NCI-H1092 (cell line): ENCODE data around the gene TSPO.
"Not testable (repeated sequence)": the region's sequence is repeated elsewhere in the genome, so short reads cannot be mapped to it uniquely, and the experiment has no call there.

Source experiments
- DNase-seq: peaks from one replicate; lab custom pipeline; 2025; lab: John Stamatoyannopoulos, UW

The TSPO gene

DNA sequence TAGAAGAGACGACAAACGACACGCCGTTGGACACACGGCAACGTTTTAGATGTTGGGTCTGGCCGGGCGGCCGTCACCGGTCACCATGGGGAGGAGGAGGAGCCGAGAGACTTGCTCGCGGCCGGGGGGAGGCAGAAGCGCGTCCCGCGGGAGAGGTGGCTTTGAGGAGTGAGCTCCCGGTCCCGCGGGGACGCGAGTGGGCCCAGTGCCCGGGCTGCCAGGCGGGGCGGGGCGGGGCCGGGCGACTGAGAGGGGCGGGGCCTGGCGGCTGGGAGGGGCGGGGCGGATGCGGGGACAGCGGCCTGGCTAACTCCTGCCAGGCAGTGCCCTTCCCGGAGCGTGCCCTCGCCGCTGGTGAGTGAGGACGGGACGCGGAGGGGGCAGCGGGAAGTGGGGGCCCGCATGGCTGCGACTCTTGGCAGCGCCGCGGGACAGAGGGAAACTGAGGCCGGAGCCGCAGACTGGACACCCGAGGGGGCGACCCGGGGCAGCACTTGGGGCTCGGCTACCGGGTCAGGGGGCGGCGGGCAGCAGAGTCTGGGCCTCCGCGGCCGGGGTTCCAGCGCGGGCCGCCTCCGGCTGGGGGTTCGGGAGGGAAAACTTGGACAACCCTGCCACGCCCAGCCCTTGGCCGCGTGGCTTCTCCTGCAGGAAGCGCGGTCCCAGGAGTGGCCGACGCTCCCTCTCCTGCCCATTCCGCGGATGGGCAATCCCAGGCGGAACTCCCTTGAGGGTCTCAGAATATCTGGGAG is at the start of gene TSPO:
Gene TSPO, plus strand, starts transcription at position 309 of the 752 bp plus-strand sequence. CDS start 7,680 bp downstream, outside the sequence.
- no peak for DNase-seq

DNA sequence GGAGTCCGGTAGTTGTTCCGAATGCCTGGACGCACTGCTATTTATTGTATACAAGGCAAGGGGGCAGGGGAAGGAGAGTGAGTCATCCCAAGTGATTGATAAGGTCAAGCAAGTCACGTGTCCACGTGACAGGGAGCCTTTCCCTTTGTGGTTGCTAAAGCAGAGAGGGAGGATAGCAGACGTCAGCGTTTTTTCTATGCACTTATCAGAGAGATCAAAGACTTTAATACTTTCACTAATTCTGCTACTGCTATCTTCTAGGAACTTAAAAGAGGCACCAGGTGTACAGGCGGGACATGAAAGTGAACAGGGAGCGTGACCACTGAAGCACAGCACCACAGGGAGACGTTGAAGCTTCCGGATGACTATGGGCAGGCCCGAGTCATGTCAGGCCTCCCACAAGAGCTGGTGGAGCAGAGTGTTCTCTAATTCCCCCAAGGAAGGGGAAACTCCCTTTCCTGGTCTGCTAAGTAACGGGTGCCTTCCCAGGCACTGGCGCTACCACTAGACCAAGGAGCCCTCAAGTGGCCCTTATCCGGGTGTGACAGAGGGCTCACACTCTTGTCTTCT is 47.2 kb upstream of the TSPO start:
- not testable (repeated sequence) for DNase-seq

DNA sequence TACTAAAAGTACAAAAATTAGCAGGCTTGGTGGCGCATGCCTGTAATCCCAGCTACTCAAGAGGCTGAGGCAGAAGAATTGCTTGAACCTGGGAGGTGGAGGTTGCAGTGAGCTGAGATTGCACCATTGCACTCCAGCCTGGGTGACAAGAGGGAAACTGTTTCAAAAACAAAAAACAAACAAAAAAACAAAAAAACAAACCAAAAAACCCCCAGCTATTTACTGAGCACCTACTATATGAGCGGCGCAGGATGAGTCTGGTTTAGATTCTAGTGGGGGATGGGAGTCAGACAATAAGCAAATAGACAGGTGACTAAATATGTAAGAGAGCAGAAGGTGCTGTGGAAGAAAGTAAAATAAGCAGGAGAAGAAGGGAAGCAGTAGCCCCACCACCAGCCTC is 46.4 kb upstream of the TSPO start:
- not testable (repeated sequence) for DNase-seq

DNA sequence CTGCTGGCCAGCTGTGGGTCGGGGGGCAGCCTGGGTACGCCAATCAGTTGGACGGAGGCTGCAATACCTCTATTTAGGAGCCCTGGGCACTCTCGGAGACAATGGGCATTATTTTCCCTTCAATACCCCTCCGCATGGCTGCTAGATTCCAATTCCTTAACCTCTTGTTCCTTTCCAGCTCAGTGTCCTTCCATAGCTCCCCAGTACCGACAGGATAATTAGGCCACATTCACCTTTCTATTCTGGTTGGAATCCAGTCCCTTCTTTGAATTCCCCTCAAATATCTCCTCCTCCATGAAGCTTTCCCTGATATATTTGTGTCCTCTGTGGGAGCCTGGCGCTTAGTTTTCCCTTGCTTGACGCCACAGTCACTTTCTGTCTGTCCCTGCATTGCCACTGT is 45.1 kb upstream of the TSPO start:
- no peak for DNase-seq

DNA sequence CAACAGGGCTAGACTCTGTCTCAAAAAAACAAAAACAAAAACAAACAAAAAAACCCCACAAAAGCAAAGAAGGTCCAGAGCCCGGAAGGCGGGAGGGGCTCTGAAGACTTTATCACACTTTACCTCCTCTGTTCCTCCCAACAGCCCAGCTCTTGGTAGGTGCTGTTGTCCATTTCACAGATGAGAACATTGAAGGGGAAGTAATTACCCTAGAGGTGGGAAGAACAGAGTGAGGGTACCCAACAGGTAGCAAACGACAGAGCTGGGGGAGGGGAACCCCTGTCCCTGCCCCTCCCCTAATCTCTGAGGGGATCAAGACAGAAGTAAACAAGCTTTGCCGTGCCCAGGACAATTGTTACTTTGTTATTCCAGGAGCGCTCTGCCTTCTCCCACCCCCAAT is 41.8 kb upstream of the TSPO start:
- no peak for DNase-seq

DNA sequence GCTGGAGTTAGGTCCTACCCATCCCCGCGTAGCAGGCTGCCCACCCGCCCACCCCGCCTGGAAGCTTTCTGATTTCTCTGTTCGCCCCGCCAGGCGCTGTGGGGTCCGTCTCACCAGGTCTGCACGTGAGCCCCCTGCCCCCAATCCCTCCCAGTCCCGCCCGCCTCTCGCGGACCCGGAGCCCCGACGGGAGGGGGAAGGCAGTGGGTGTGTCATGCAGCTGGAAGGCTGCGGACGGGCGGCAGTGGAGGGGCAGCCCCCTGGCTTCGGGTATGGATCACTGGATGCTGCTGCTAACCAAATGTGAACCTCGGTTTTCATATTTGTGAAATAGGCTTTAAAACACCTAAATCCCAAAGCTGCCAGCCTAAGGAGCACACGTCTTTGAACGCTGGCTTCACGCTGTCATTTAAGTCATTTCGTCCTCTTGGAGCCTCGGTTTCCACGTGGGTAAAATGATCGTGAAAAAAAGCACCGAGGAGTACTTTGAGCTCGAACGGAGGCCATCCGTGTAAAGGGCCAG is 41.4 kb upstream of the TSPO start:
- DNase-seq, result no peak

DNA sequence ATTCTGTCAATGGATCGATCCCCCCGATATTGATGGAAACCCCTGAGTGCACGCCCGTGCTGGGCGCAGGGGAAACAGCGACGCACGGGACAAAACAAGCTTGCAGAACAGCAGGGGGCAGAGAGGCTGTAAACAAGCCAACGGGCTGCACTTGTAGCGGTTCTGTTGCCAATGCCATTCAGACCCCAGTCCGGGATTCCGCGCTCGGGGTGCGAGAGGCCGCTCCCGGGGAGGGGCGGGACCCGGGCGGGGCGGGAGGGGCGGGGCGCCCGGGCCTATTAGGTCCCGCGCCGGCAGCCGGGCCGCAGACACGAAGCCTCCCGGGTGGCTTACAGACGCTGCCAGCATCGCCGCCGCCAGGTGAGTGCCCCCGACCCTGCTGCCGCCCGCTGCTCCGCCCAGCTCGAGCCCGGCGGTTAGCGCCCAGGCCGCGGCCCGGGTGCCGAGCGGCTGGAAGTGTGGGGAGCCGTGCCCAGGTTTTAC is 40.9 kb upstream of the TSPO start, which contains the start of gene BIK:
Gene BIK, plus strand, starts transcription at position 307 of the 483 bp plus-strand sequence. CDS start 13,273 bp downstream, outside the sequence.
- no peak for DNase-seq

DNA sequence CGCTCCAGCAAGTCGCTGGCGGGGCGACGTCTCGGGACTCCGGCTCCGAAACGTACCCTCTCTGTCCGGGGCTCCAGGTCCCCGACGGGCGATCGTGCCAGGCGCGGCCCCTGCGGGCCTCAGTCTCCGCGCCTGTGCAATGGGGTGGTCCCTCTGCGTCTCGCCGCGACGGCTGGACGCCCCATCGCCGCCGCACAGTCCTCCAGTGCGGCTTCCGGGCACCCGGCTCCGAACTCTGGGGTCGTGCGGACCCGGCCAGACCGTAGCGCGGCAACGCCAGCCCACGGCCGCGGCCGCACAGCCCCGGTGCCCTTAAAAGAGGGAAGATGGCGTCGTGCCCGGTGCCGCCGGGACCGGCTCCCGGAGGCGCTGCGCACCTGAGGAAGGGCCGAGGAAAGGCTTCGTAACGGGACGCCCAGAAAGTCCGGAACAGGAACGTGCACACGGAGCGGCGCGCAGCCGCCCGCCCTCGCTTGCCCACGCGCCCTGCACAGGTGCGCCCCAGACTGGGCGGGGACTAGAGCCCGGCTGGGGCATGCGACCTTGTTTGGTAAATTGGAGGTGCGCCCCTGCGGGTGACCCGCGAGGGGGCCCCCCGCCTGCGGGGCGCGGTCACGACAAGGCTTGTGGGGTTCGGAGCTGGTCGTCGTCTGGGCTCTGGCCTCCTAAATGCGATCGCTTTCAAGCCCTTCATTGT is 40.3 kb upstream of the TSPO start:
- no peak for DNase-seq

DNA sequence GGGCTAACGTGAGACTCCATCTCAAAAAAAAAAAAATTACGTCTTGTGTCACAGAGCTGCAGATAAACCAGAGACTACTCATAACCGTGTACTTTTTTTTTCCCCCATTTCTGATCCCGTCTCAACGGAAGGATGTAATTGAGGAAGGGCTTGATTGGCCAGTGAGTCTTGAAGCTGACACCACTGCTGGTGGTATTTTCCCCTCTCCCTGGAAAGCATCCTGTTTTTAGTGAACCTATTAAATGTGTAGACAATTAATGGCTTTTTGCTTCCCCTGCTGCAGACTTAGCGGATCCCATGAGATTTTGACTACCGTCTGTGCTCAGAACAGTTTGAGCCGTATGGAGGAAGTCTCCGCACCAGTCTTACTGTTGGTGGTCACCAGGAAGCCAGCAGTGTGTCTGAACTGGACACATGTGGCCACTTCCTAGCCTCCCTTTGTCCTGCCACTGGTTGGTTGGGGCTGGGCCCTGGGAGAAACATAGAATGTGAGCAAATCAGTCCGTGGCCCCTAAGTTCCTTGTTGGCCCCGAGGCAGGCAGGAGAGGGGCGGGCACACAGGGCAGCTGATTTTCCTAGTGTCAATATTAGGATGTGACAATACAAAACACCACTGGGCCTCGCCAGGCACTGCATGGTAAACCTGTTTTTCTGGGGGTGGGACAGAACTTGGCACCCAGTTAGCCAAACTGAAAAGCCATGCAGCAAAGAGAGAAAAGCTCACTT is 37.7 kb upstream of the TSPO start:
- no peak for DNase-seq

DNA sequence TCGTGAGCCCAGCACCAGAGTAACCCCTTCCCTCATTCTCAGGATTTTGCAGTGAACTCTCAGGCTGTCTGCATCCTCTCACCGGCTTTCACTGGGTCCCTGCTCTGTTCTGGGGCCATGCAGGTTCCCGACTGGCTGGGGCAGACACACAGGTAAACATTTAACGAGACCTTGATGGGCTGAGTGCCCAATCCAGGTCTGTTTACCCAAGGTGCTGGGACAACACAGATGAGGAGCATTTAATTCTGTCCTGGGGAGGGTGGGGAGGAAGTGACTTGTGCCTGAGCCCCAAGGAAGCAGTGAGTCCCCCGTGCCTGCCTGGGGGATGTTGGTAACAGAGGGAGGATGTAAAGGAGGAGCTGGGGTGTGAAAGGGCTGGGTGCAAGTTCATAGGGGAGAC is 36.4 kb upstream of the TSPO start:
- no peak for DNase-seq

DNA sequence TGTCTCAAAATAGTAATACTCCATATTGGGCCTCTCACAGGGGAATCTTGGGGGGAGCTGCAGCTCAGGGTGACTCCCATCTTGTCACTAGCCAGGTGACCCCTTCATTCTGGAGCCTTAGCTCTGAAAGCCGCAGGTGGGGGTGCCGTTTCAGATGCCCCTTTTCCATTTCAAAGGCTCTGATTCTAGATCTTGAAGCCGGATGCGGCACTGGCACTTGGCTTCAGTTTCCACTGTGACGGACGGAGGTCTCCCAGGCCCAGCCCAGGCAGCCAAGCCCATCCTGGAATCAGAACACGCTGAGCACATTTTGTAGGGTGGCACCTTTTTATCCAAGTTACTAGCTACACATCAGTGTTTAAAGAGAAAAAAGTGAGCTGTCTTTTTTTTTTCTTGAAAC is 34.4 kb upstream of the TSPO start:
- no peak for DNase-seq

DNA sequence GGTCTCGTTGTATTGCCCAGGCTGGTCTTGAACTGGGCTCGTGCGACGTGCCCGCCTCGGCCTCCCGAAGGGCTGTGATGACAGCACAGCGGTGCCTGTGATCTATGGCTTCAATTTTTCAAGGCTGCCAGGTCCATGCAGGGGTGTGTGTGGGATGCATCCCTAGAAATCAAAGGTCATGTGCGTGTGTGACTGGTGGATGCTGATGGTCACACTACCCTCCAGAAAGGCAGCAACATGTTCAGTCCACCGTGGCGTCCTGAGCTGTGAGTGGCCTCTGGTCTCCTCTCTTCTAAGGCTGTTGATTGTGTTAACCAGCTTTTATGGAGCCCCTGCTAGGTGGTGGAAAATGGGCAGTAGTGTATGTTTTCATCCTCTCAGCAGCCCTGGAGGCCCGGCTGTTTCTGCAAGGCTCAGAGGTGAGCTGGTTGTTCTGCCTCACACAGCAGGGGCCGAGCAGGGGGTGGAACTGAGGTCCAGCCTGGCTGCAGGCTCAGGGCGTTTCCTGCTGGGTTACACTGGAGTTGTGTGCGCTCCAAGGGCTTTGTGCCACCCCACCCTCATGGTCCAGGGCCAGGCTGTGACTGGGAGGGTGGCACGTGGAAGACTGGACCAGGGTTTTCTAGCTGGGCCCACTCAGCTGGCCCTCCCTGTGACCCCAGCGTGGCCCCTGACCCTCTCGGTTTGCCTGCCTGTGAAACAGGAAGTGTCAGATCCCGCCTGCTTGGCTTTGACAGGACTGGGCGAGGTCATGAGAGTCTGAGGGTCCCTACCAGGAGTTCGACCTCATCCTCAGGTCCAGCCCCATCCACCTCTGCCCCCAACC is 33.1 kb upstream of the TSPO start:
- no peak for DNase-seq

DNA sequence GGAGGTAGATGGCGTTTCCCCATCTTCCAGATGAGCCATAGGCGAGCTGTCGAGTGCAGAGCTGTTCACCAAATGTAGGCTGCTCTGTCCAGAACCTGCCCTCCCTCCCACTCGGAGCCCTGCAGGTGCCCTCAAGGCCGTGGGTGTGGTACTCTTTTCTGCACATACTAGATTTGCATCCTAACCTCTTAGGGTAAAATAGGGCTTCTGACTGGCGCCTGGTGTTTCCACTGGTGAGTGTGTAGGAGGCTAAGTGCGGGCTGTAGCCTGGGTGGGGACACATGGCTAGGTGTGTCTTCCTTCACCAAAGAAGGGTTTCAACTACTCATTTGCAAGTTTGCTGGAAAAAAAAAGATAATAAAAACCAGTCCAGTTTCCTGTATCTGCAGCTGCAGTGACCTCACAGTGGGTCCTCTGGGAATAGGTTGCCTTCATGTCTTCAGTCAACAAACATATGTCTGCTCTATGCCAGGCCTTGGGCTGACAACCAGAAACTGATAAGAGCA is 32.4 kb upstream of the TSPO start:
- no peak for DNase-seq

DNA sequence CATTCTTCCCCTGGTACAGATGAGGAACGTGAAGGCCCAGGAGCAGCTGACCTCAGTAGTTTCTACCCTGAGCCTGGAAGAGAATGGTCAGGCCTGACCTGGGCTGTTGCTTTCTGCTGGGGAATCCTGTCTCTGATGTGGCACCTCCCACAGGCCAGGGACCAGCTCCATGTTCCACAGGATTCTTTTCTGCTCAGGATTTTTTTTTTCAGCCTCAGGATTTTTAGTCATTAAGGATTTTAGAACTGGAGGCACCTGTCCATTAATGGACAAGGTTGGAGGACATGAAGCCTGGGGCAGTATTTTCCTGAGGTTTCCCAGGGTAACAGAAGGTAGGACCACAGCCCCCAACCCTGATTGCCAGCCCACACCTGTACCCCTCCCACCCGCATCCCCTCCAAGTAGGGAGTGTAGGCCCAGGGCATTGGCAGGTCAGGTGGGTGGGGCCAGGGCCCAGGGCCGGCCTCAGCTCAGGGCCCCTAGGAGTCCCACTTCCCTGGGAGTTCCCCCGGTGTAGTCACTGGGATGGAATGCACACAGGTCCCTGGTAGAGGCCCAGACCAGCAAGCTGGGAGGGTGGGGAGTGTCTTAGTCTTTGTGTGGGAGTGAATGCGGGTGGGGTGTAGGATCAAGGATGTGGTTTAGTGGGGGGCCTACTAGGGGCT is 24.7 kb upstream of the TSPO start:
- no peak for DNase-seq

DNA sequence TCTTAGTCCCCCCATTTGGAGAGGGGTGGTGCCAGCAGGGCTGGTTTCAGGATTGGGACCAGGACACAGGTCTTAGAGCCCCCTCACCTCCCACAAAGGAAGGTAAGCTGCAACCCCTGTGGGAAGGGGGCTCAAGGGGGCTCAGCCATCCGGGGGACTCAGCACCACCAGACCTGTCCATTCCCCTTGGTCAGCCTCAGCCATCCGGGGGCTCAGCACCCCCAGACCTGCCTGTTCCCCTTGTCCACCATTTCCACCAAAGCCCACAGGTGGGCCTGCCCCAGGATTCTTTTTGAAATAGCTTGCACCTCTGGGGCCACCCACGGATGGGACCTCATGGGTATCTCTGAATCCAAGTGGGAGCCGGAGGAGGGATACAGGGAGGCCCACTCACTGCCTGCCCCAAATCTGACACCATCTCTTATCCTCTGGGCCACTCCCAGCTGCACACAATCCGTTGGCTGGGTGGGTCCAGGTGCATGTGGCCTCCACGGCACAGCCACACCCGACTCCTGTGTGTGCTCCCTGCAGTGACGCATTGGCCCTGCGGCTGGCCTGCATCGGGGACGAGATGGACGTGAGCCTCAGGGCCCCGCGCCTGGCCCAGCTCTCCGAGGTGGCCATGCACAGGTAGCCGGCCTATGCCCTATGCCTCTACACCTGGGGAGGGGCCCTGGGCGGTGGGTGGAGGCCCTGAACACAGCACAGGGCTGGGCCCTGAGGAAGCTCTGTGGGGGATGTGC is 24.0 kb upstream of the TSPO start:
- no peak for DNase-seq

DNA sequence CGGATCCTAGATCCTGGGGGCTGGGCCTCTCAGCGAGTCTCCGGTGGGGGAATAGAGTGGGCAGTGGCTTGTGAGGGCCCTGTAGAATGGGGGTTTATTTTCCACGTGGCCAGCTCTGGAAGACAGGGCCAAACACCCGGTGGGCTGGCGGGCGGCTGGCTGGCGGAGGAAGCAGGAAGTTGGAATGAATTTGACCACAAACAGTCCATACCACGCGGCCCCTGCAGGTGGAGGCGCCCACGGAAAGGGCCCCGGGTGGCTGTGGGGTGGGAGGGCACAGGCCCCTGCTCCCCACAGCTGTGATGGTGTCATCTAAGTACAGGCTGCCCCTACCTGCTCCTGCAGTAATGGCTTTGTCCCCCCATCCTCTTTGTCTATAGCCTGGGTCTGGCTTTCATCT is 23.2 kb upstream of the TSPO start:
- DNase-seq, result no peak

DNA sequence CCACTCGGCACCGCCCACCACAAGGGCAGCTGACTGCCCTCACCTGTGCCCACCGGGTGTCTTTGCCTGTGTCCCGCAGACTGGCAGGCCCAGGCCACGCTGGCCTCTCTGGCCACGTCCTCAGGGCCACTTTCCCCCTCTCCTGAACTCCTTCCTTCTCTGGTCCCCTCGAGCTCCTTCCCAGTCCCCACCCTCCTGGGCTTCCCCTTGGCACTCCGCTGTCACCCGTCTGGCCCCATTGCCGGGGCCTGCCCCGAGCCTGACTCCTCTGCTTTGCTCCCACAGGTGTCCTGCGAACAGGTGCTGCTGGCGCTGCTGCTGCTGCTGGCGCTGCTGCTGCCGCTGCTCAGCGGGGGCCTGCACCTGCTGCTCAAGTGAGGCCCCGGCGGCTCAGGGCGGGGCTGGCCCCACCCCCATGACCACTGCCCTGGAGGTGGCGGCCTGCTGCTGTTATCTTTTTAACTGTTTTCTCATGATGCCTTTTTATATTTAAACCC is 22.4 kb upstream of the TSPO start:
- no peak for DNase-seq

DNA sequence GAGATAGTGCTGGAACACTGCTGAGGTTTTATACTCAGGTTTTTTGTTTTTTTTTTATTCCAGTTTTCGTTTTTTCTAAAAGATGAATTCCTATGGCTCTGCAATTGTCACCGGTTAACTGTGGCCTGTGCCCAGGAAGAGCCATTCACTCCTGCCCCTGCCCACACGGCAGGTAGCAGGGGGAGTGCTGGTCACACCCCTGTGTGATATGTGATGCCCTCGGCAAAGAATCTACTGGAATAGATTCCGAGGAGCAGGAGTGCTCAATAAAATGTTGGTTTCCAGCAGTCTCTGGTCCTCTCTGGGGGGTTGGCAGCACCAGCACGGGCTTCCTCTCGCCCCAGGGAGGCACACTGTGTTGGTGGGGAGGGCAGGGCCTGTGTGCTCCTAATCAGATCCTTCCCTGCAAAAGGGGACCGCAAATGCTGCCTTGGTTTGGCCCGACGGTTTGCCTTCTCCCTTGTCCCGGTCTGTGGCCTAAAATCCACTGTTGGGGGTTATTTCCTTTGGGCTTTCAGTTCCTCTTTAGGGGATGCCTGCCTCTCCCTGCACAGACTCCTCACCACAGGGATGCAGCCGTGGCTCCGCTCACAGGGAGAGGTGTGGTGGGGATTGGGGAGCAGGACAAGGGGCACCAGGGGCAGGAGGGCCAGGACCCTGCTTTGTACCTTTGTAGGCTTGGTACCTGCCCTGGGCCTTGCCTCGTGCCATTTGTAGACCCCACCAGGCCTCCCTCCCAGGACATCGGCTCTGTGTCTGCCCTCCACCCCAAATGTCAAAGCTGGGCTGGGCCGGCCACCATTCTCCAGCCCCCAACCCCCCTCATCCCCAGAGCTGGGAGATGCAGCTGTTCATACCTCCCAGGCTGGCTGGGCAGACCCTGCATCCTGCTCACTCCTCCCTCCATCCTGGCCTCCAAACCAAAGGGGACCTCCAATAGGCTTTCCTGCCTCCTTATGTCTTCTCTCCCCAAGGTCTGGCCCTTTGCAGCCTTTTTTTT is 21.6 kb upstream of the TSPO start:
- DNase-seq, result no peak
